GM19463 (cell line): ENCODE results near the gene RNASE11.
"Not testable (repeated sequence)": the region's sequence is repeated elsewhere in the genome, so short reads cannot be mapped to it uniquely, and the experiment has no call there.

Experiments used
- ATAC-seq: cut with Tn5 transposase; IDR thresholded peaks from one replicate; pipeline ENCODE4 v1.9.1; 2021; ENCODE audit warnings: mild to moderate bottlenecking, moderate library complexity; ENCODE audit not compliant: unreplicated experiment

Gene RNASE11

DNA sequence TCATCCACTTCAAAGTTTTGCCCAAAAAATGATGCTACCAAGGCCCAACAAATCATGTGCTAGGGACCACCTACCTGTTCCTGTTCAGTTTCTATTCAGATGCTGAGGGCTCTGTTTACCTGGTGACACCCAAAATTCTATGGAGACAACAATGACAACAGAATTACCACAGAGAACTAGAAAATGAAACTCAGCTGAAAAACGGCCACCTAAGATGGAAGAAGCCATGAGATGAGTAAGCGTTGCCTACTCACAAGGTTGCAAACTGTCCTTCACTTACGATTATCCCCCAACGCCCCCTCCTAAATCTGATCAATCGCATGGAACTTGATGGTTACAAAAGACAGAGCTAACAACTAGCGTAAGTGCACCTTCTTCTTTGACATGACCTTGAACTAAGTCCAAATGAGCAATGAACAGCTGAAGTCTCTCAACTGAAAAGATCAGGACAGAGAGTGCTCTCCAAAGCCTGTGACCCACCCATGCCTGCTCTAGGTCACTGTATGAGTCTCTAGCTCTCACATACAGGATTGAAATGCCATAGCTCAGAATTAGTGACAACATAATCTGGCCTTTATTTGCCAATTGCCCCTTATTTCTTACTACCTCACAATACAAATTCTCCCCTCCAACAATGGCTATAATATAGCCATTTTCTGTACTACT is at the start of gene RNASE11:
RNASE11 (minus strand) TSS at position 513 of the 666 bp plus-strand sequence.
- no peak for ATAC-seq

DNA sequence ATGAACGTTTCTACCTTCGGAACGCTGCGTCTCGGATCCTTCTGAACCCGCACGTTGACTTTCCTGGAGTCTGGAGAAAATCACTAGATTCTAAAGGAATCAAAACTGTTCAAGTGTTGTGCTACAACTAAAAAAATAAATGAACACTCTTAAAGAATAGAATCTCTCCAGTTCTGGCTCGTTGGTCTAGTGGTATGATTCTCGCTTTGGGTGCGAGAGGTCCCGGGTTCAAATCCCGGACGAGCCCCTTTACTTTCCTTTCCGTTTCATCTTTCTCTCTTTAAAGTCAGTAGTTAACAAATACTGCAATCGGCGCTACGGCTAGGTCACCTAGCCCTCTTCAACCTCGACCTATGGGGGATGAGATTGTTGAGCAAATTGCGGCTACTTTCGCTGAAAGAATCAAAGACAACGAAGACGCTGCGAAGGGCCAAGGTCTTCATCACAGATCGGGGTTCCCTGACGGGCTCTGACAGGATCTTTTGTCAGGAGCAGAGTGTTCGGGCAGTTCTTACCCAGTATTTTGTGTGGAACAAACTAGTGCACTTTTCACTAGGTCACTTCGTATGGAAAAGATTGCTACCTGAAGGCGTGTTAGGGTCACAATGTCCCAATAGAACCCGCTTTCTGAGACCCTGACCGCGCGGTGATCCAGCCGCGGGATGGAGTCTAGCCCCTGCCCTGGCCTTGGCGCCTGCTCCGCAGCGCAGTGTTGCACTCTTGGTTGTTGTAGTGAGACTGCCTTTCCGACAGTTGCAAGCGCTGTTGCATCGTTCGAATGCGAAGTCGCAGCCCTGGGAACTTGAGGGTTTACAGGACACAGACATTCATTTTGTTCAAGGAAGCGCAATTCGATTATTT is 45.3 kb upstream of the RNASE11 start:
- ATAC-seq, result peak; percentile 76

DNA sequence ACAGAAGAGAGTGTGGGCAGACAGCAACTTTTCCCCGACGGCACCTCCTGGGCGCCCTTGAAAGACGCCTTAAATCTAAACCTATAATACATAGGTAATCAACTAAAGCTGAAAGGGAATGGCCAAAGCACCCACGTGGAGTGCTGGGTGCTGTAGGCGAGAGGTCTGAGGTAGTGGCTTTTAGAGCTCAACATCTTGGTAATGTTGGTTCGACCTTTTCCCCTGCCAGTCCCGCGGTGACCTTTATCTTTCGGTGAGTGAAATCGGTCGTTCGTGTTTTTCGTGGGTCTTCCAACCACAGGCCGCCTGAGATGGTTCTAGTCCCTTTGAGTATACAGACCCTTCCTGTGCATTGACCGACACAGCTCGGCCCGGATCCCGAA is 44.6 kb upstream of the RNASE11 start:
- peak; percentile 13 for ATAC-seq

DNA sequence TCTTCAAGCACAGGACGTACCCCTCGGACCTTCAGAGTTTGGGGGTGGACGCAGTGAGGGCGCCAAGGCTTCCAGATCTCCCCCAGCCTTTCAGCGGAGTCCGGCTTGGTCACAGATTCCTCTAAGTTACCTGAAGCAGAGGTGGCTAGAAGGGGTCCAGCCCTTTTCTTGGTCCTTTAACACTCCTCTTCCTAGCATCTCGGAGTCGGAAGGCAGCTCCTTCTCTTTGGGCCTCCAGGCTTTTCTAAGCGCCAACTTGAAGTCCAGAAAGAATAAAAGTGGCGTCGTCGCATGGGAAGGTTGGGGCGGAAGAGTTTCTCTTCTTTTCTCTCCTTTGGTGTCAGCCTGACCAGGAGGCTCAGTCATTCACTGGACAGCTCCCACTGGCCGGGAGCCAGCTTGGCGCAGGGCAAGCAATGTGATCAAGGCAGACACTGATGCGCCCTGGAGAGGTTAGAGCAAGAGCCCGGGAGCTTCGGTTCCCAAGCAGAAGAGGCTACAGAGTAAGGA is 44.1 kb upstream of the RNASE11 start:
- ATAC-seq, result no peak

DNA sequence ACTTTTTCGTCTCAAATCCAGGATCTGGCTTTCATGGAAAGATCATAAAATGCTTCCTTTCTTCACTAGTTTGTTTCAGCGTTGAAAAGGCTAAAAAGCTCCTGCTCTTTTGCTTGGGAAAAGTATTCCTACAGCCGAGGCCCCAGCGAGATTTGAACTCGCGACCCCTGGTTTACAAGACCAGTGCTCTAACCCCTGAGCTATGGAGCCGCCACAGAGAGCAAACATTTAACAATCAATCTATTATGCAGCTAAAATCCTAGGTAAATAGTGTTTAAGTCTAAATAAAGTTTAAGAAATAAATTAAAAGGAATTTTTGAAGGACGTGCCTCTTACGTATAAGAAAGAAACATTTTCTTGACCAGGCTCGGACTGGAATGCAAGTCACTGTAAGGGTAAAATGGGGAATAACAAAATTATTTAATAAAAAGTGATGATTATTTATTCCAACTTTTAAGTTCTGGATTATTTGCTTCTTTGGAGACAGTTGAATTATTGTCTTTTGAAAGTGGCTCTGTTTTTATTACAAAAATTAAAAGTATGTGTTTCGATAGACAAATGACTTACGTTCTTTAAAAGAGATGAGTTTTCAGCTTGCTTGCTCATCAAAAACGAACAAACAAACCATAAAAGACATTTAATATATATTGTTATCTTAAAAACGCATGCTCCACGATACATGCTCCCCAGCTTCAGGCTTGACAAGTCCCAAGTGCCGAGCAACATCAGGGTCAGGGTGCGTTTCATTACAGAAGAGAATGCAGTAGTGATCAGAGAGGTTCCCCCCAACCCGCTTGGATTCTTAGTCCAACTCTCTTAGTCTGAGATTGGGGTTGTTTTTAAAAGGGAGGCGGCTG is 43.5 kb upstream of the RNASE11 start:
- ATAC-seq, result no peak

DNA sequence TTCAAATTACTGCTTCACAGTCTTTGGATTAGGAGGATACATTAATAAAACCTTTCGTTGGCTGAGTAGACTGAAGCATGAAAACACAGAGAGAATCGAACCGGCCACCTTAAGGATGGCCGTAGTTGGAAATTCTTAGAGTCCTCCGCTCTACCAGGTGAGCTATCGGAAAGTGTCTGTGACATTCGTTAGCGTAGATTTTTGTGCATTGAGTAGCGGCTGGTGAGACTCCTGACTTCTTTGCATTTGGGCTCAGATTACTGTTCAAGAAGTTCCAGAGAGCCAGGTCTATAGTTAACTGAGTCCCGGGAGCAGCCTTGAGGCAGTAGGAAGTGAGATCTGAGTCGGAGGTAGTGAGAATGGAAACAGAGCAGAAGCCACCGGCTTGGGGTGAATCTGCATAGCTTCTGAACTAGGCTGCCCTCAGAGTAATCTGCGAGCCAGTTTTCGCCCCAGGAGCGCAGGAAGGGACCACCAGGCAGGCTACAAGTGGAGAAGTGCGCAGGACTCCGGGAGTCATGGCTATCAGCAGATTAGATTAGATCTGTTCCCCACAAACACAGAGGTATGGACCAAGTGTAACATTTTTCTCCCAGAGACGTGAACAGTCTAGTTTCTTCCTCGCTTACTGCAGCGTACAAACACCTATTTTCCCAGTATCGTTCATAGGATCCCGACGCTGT is 42.7 kb upstream of the RNASE11 start:
- ATAC-seq, result no peak

DNA sequence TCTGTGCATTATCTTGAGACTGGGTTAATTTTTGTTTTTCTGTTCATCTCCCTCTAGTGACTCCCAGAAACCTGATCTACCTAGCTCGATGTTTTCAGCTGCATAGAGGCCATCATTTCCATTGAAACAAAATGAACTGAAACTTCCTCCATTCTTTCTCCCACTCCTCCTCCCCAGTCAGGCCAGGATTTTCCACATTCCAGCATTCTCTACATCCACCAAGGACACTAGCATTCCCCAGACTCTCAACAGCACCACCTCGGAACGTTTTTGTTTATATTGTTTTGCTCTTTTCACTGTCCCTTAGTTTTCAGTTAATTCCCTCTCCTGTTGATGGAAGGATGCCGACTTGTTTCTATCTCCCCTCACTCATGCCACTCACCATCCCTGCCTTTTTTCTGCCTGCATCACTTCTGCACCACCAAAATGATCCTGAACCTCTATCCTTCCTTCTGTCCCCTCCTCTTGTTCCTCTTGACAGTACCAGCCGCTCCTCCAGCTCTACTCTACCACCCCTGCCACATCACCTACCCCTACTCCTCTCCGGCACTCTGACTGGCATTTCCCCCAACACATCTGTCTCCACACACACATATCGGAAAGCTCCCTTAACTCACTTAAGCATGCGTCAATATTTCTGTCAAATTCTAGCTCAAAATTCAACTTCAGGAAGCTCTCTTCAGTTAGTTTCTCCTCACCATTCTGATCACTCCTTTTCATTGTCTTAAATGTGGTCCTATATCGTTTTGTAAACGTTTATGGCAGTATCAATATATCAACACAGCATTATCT is 40.5 kb upstream of the RNASE11 start:
- no peak for ATAC-seq

DNA sequence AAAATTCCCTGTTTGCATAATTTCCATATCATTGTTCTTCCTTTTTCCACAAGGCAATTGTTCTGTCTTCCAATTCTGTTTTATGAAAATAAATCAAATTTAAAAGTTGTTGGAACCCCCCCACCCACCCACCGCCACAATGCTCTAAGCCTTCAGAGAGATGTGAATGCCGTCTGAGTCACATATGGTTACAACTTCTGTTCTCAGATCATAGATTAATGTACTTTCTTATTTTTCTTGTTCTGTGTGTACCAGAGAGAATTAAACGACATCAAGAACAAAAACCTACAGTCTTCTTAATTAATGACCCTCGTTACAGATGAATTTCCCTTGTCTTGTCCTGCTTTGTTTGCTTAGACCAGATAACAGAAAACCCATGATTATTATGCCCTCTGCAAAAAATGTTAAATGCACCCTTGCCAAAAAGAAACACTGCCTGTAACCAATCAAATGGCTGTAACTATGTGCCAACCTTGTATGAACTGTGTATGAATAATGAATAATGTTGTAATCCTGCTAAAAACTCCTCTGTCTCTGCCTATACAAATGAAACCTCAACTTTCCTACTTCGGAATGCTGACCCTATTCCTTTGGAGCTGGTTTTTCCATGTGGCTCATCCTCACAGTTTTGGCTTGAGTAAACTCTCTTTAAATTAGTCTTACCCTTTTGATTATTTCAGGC is 39.7 kb upstream of the RNASE11 start:
- ATAC-seq, result no peak

DNA sequence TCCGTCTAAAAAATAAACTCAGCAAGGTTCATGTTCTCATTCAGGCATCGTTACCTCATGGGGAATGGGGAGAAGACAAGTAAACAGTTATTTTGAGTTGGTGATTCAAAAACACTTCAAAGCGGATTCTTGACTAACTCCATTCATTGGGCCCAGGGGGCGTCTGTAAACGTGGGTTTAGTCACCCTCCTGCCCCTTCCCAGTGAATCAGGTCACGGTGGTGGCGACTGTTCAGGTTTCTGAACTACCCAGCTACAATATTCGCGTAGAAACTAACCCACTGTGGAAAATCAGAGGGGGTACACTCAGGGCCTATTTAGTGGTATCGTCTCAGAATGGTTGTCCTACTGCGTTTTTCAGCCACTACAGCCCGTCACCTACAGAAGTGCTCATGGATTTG is 38.5 kb upstream of the RNASE11 start:
- no peak for ATAC-seq

DNA sequence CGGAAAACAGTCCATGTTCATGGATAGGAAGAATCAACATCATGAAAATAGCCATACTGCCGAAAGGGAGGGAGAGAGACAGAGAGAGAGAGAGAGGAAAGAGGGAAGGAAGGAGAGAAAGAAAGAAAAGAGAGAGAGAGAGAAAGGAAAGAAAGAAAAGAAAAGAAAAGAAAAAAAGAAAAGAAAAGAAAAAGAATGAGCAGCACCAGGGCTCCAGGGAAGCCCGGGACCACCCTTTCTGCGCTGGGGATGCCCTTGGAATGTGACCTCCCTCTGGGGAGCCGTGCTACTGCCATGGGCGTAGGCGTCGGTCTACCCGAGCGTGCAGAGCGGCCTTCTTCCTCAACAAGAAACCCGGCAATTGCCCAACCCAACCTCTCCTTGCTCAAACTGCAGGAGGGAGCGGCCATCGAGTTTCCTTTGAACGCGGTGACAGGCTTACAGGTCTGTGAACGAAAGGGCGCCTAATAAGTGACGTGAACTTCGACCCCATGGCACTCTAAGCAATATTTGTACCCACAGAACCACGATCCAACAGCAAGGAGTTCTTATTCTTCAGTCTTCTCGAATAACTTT is 36.8 kb upstream of the RNASE11 start:
- ATAC-seq, result peak; percentile 42

DNA sequence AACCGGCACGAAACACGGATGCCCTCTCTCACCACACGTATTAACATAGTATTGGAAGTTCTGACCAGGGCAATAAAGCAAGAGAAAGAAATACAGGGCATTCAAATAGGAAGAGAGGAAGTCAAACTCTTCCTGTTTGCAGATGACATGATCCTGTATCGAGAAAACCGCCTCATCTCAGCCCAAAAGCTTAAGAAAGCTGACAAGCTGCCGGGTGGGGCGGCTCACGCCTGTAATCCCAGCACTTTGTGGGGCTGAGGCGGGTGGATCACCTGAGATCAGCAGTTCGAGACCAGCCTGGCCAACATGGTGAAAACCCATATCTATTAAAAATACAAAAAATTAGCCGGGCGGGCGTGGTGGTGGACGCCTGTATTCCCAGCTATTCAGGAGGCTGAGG is 36.0 kb upstream of the RNASE11 start:
- ATAC-seq, result no peak

DNA sequence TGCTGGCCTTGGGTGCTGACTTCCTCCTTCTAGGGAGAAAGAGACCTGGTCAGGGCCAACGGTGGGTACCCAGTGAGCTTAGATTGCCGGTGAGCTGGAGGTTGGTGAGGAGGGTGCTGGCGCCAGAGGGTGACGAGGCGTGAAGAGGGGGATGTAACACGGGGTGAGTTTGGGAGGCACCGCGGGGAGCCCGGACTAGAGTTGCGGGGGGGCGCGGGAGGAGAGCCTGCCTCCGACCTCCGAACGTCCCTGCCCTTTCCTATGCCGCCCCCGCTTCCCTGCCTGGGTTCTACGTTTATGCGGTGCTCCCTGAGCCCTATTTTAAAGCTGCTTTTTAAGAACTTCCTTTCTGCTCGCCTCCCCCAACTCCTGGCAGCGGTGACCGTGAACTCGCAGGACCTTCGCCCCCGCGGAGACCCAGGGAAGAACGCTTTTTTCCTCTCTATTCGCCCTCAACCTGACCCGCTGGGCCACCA is 35.1 kb upstream of the RNASE11 start:
- no peak for ATAC-seq

DNA sequence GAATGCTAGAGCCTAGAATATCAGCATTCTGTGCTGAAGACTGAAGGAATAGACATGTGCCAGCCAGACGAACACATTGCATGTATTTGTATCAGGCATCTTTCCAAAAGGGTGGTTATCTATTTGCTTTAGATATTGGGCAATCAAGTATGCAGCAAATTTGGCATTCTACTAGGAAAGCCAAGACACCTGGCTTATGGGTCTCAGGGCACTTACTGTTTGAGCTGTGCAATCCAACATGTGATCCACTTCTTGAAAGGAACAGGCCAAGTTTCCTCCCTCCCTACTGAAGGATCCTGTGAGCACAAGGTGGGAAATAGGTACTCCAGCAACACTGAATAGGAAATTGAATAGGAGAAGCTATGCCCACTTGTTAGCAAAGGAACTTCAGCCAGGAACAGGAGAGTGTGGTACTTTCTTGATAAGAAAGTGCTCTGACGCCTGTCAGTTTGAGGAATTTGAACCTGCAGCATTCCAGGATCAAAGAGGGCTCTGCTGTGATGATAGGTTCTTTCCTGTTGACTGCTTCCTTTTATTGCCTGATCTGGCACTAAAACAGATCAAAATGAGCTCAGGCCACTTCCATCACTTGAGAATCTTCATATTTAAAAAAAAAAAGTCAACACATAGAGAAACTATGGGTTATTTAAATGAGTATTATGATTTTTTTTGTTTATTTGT is 33.1 kb upstream of the RNASE11 start:
- no peak for ATAC-seq

DNA sequence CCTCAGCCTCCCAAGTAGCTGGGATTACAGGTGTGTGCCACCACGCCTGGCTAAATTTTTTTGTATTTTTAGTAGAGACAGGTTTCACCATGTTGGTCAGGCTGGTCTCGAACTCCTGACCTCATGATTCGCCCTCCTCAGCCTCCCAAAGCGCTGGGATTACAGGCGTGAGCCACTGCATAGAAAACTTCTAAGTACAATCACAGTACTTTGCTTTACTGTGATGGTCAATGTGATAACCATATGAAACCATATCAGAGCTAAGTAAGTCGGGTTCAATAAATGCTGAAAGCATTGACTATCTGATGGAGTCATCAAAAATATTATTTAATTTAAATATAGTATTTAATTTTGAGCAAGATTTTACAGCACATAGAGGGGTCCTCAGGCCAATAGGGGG is 31.9 kb upstream of the RNASE11 start:
- ATAC-seq, result not testable (repeated sequence)

DNA sequence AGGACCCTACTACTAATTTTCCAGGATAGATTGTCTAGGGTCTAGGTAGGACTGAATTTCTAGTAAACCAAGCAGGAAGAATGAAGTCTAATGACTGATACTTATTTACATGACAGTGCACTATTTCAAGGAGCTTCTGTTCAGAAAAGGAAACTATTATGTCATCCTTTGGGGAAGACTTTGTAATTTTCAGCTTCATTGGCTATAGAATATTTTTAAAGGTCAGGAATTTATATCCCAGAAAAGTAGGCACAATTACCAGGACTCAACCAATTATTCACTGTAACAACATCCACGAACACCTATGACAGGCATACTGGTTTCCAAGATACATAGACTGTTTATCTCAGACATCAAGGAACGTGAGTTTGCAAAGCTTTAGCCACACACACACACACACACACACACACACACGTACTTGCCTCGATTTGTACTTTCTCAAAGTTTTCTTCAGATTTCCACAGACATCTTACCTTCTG is 30.5 kb upstream of the RNASE11 start:
- no peak for ATAC-seq

DNA sequence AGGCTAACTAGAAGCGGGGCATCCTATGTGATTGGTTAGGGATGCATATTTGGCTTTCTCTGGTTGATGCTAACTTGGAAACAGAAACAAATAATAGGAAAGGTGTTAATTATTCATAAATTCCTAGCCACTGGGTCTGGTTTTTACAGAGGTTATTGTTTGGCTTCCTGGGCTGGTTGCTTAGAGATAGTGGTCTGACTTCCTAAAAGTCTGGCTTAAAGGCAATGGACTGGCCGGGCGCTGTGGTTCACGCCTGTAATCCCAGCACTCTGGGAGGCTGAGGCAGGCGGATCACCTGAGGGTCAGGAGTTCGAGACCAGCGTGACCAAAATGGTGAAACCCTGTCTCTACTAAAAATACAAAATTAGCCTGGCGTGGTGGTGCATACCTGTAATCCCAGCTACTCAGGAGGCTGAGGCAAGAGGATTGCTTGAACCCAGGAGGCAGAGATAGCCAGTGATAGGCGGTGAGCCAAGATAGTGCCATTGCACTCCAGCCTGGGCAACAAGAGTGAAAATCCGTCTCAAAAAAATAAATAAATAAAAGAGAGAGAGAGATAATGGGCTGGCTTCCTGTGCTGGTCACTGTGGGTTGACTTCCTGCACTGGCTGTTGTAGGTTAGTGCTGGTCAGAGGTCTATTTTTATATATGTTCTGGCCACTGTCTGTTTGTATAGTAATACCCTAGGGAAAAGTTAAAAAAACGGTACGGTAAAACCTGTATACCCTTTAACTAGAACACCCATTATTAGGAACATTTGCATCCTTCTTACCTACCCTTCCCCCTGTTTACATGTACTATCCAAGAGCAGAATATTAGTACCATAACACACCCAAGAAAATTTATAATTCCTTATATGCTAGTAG is 29.6 kb upstream of the RNASE11 start:
- ATAC-seq, result peak; percentile 28

DNA sequence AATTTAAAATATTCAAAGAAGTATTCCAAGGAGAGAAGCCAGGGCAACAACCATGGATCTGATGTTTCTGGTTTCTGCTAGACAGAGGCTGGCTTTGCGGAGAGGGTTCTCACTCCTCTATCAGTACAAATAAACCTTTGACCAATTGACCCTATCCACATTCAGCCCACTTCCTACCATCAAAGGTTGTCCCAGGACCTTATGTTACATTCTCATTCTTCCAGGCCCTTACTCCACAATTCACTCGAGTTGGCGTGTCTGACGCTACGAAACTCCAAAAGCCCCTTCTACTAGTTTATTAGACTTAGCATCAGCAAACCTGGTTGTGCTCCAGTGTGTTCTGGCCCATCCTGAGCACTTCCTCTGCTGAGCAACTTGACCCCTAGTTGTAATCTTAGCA is 28.2 kb upstream of the RNASE11 start:
- no peak for ATAC-seq
